Measurements from ENCODE around the gene SBK2. TPM values are rescaled to one million over a fixed set of nuclear protein-coding genes. Genes with fewer than 3 reads are reported as not detected.
"Not testable (repeated sequence)": the region's sequence is repeated elsewhere in the genome, so short reads cannot be mapped to it uniquely, and the experiment has no call there.

The SBK2 gene
- total RNA-seq, 2 experiments from 2014 or later, result not detected

- Histone ChIP-seq H3K9me3 (ENCODE audit: low read length) (no peaks in the 10 kb centered on the region), H3K79me2 (ENCODE audit: insufficient read depth, low read depth, low read length) (no peaks in the 10 kb centered on the region), H4K20me1 (ENCODE audit: insufficient read depth, low read length) (no peaks in the 10 kb centered on the region), H3K4me1 (ENCODE audit: insufficient read depth, low read length, poor library complexity, severe bottlenecking) (no peaks in the 10 kb centered on the region), H3K4me2 (ENCODE audit: low read length) (no peak overlapping the region), H3K36me3 (ENCODE audit: insufficient read depth, low read length) (no peaks in the 10 kb centered on the region), H3K27ac (ENCODE audit: low read depth, low read length, poor library complexity, severe bottlenecking) (no peak overlapping the region), H3K9me2 (ENCODE audit: insufficient read depth, low read length) (no peaks in the 10 kb centered on the region), H3K4me3 (ENCODE audit: low read depth, low read length, poor library complexity, severe bottlenecking) (no peak overlapping the region), H2AFZ (ENCODE audit: low read length) (no peak overlapping the region)
- TF ChIP-seq EZH2phosphoT487 (IDR thresholded peaks at IDR 0.05; ENCODE audit: borderline replicate concordance, low read depth, low read length) (no peak), CTCF (conservative IDR thresholded peaks at IDR 0.05; ENCODE audit: low read length) (no peak)
- no peak for DNase-seq (ENCODE audit: low spot score)
- no TSS peak for BruUV-seq (replicated peaks)
- POLR2A ChIA-PET, result no interaction called here
- intact Hi-C loops (cut with micrococcal nuclease; ENCODE audit: unreplicated experiment), result no loop called here
- CTCF ChIA-PET (ENCODE audit: unreplicated experiment), result no interaction called here
Observed at GRCh38 chr19:55497763-55498162, 39.2 kb downstream of the SBK2 start.

- H3K36me3 ChIP-seq (ENCODE audit: insufficient read depth, low read length); DNase-seq (ENCODE audit: low spot score); H3K9me3 ChIP-seq (ENCODE audit: low read length); H3K79me2 ChIP-seq (ENCODE audit: insufficient read depth, low read depth, low read length); H3K9me2 ChIP-seq (ENCODE audit: insufficient read depth, low read length); H3K4me2 ChIP-seq (ENCODE audit: low read length); H3K4me1 ChIP-seq (ENCODE audit: insufficient read depth, low read length, poor library complexity, severe bottlenecking); BruUV-seq (replicated peaks); POLR2A ChIA-PET; CTCF ChIA-PET (ENCODE audit: unreplicated experiment); intact Hi-C loops (cut with micrococcal nuclease; ENCODE audit: unreplicated experiment); H3K27ac ChIP-seq (ENCODE audit: low read depth, low read length, poor library complexity, severe bottlenecking); H2AFZ ChIP-seq (ENCODE audit: low read length); H3K4me3 ChIP-seq (ENCODE audit: low read depth, low read length, poor library complexity, severe bottlenecking); H4K20me1 ChIP-seq (ENCODE audit: insufficient read depth, low read length): not testable (repeated sequence)
Observed at GRCh38 chr19:55496820-55497219, 40.1 kb downstream of the SBK2 start.

GRCh38 chr19:55495646-55496349, 41.1 kb downstream of the SBK2 start:
- ChIA-PET POLR2A (interaction anchor here (0.6 kb wide), 1 partner anchor 579 kb away, joined by 3 read pairs; no protein-coding TSS in a partner anchor), CTCF (ENCODE audit: unreplicated experiment) (no interaction called here)
- Histone ChIP-seq H4K20me1 (ENCODE audit: insufficient read depth, low read length) (no peaks in the 10 kb centered on the region), H3K79me2 (ENCODE audit: insufficient read depth, low read depth, low read length) (no peaks in the 10 kb centered on the region), H3K4me3 (ENCODE audit: low read depth, low read length, poor library complexity, severe bottlenecking) (no peak overlapping the region), H3K4me1 (ENCODE audit: insufficient read depth, low read length, poor library complexity, severe bottlenecking) (no peaks in the 10 kb centered on the region), H2AFZ (ENCODE audit: low read length) (no peak overlapping the region), H3K4me2 (ENCODE audit: low read length) (no peak overlapping the region), H3K9me2 (ENCODE audit: insufficient read depth, low read length) (no peaks in the 10 kb centered on the region), H3K9me3 (ENCODE audit: low read length) (no peaks in the 10 kb centered on the region), H3K36me3 (ENCODE audit: insufficient read depth, low read length) (no peaks in the 10 kb centered on the region), H3K27ac (ENCODE audit: low read depth, low read length, poor library complexity, severe bottlenecking) (no peak overlapping the region)
- TF ChIP-seq CTCF (conservative IDR thresholded peaks at IDR 0.05; ENCODE audit: low read length) (no peak), EZH2phosphoT487 (IDR thresholded peaks at IDR 0.05; ENCODE audit: borderline replicate concordance, low read depth, low read length) (no peak)
- intact Hi-C loops (cut with micrococcal nuclease; ENCODE audit: unreplicated experiment), result no loop called here
- BruUV-seq (replicated peaks), result no TSS peak
- no peak for DNase-seq (ENCODE audit: low spot score)

Measured in OCI-LY7 (cell line).